ENCODE measurements around the gene GSTM5.
A peak's percentile ranks its signal among the peaks of the same experiment; 100 is the strongest.
"Not testable (repeated sequence)": the region's sequence is repeated elsewhere in the genome, so short reads cannot be mapped to it uniquely, and the experiment has no call there.

GSTM5 gene

GRCh38 chr1:109728870-109729269 is 16.8 kb downstream of the GSTM5 start:
- DNase-seq (ENCODE audit: low read depth in 2 of 2): no peak

DNA sequence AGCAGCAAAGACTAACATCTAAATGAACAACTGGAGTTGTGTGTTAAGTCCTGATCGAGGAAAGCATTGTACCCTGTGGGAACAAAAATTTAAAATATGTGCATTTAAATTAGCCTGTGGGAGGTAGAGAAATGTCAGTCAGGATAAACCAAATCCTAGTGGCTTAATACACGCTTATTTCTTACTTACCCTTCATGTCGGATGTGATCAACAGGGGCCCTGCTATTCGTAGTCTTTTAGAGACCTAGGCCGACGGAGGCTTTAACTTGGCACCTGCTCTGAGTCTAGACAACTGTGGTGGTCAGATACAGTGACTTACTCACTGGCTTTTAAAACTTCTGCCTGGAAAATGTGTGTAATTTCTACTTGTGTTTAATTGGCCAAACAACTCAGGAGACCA is 18.6 kb downstream of the GSTM5 start:
- DNase-seq (ENCODE audit: low read depth in 2 of 2): no peak

DNA sequence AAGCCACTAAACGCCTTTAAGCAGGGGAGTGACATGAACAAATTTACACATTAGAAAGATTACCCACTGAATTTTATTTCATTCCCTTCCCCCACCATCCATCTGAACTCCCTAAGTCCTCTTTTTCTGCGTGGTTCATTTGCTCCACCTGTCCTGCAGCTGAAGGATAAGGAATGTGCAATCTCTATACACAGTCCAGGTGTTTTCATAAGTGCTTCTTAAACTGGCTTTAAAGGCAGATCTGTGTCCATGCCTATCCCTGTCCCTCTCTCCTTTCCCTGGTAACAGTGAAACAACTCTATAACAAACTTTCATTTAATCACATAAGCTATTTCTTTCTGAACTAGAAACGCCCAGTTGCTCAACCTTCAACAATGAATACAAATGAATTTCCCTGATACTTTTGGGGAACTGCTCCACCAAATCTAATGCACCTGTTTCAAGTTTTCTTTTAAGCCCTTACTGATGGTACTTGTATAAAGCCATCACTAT is 20.4 kb downstream of the GSTM5 start:
- no peak for DNase-seq (ENCODE audit: low read depth in 2 of 2)

- DNase-seq (ENCODE audit: low read depth in 2 of 2): no peak
Measured at GRCh38 chr1:109733236-109733870, 21.3 kb downstream of the GSTM5 start.

DNA sequence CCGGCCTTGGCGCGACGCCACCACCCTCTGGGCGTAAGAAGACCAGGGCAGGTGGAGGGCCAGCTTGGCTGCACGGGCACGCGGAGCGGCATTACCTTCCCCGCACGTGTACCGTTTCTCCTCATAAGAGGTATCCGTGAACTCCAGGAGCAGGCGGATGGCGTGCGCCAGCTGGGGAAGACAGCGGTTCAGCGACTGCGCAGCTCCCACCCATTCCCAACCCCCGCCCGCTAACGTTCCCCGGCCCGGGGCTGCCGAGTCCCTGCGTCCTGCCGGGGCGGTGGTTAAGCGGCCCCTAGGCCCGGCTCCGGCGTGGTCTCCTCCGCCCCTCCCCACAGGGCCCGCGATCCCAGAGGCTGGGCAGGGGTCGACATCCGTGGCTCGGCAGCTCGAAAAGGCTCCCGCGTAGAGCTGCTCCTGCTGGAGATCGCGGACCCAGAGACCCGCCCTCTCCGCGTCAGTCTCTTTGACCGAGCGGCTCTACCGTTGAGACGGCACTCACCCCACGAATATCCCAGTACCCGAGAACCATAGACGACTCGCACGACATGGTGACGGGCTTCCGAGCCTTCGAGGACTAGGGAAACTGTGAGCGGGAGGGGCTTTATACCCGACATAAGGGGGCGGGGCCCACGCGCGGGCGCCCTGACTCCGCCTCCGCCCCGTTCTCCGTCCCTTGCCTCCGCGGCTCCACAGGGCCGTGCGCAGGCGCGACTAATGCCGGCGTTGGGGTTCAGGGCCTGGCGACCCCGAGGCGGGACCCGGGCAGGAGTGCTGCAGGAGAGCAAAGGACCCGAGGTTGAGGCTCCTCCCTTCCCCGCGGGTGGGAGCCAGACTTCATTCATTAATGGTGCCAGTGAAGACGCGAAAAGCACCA is 27.9 kb downstream of the GSTM5 start:
- peak; percentile 44 to 47 for DNase-seq (ENCODE audit: low read depth in 2 of 2)

GRCh38 chr1:109740615-109741373 is 28.7 kb downstream of the GSTM5 start, which contains the start of gene GSTM3:
GSTM3 (minus strand) TSS chr1:109741038; CDS start chr1:109740287, 751 bp downstream.
- no peak for DNase-seq (ENCODE audit: low read depth in 2 of 2)

DNA sequence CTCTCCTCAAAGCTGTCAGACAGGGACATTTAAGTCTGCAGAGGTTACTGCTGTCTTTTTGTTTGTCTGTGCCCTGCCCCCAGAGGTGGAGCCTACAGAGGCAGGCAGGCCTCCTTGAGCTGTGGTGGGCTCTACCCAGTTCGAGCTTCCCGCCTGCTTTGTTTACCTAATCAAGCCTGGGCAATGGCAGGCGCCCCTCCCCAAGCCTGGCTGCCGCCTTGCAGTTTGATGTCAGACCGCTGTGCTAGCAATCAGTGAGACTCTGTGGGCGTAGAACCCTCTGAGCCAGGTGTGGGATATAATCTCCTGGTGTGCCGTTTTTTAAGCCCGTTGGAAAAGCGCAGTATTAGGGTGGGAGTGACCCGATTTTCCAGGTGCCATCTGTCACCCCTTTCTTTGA is 36.3 kb downstream of the GSTM5 start:
- not testable (repeated sequence) for DNase-seq (ENCODE audit: low read depth in 2 of 2)

DNA sequence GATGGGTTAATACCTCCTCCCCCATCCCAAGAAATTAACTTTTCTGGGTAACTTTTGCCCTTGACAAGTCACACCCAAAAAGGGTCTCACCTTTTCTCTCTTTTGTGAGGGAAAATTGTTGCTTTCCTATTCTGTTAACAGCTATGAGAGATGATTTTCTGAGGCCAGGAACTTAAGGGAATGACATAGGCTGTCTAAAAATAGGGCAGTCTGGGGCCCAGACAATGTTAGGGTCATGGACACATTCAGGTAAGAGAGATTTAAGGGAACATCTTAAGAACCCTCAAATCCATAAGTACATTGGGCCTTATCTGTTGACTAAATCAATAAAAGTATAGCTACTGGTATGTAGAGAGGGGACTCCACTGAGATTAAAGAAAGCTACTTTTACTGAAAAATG is 37.2 kb downstream of the GSTM5 start:
- no peak for DNase-seq (ENCODE audit: low read depth in 2 of 2)

- DNase-seq (ENCODE audit: low read depth in 2 of 2): no peak
Measured at GRCh38 chr1:109750241-109750882, 38.3 kb downstream of the GSTM5 start.

DNA sequence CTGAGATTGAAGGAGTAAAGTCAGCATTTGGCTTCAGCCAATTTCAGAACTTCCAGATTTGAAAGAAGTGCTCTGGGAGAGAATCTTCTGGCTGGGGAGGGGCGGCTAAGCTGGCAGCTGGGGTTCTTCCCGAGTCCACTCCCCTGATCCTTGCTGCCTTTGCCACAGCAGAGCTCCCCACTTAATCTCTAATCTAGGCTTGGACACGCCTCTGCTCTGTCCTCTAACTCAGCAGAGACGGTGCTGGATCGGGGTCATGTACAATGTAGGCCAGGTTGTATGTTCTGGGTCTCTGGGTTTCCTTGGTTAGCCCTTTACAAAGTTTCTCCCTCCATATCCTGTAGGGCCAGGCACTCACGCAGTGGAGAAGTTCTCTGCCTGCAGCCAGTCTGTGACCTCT is 38.9 kb downstream of the GSTM5 start:
- DNase-seq (ENCODE audit: low read depth in 2 of 2): no peak

DNA sequence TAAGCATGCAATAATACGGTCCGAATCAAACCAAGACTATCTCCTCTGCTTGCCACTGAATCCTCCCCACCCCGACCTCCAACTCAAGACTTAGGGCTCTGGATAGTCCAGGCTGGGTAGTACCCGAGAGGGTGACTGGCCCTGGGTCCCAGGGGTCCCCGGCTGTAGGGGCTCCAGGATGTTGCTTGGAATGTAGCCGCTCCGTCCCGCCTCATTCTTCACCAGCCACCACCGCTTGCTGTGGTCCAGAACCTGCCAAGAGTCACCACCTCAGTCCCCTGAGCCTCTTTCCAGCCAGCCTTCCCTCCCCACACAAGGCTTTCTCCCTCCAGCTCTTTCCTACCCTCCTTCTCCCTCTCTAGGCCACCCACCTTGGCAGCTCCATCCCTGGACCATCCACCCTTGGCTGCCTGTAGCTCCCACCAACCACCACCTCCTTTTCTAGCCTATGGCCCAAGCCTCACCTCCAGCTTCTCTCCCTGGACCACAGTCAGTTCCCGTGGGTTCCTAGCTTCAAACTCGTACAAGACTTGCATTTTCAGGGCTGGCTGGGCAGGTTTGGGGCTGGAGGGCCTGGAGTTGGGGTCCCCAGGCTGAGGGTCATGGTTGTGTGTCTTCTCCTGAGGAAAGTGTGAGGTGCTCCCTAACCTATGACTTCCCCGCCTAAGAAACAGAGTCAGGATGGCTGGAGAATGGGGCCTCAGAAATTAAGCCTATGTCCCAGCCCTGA is 39.6 kb downstream of the GSTM5 start:
- no peak for DNase-seq (ENCODE audit: low read depth in 2 of 2)

DNA sequence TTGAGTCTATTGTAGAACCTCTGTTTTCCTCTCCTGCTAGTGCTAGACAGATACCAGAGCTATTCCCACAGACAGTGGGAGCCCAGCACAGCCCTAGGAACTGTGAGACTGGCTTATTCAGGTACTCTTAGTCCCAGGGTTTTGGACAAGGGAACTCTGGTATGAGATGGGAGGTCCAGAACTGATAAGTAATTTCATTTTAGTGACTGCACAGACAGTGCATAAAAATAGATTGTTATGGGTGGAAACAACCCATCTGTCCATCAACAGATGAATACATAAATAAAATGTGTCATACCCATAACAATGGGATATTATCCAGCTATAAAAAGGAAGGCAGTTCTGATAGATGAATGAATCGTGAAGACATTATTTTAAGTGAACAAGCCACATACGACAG is 42.7 kb downstream of the GSTM5 start:
- DNase-seq (ENCODE audit: low read depth in 2 of 2): no peak

DNA sequence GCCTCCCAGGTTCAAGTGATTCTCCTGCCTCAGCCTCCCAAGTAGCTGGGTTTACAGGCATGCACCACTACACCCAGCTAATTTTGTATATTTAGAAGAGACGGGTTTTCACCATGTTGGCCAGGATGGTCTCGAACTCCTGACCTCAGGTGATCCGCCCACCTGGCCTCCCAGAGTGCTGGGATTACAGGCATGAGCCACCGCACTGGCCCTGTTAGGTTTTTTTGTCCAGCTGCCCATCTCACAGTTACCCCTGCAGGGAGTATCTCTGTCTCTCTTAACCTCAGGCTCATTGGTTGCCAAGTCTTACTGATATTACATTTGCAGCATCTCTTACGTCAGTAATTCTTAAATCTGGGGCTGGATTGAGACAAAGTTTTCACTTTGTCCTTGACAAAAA is 44.3 kb downstream of the GSTM5 start:
- not testable (repeated sequence) for DNase-seq (ENCODE audit: low read depth in 2 of 2)

- DNase-seq (ENCODE audit: low read depth in 2 of 2): no peak
Measured at GRCh38 chr1:109756848-109757521, 44.9 kb downstream of the GSTM5 start.

- no peak for DNase-seq (ENCODE audit: low read depth in 2 of 2)
Measured at GRCh38 chr1:109757936-109758786, 46.1 kb downstream of the GSTM5 start.

DNA sequence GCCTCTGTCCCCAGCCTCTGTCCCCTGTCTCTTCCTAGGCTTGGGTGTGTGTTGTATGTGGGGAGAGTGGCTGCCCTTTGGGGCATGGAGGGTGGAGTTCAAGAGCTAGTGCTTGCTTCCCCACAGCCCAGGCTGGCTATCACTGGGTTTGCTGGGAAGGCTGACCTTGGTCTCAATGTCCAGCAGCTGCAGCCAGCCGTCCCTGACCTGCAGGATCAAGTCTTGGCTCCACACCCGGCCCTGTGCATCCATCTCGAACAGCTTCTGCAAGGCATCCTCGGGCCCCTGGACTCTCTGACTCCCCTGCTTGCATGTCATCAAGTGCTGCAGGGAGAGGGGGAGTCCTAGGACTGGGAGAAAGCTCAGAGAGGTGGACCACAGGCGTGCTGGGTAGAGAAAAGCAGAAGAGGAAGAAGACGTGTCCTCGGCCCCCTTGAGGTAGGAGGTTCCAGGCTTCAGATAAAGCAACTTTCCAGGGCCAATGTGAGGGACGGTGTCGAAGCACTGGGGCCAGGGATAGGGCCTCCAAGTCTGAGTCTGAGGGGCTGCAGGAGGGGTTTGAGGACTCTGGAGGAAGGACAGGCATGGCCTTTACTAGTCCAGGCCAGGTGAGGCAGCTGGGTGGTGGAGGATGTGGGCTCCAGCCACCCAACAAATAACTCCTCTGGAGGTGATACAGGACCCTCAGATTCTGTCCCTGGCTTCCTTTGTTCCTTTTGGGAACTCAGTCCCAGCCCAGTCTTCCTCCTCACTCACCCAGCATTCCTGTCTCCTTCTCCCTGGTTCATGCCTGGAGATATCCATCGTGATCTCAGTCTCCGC is 47.7 kb downstream of the GSTM5 start:
- no peak for DNase-seq (ENCODE audit: low read depth in 2 of 2)

DNA sequence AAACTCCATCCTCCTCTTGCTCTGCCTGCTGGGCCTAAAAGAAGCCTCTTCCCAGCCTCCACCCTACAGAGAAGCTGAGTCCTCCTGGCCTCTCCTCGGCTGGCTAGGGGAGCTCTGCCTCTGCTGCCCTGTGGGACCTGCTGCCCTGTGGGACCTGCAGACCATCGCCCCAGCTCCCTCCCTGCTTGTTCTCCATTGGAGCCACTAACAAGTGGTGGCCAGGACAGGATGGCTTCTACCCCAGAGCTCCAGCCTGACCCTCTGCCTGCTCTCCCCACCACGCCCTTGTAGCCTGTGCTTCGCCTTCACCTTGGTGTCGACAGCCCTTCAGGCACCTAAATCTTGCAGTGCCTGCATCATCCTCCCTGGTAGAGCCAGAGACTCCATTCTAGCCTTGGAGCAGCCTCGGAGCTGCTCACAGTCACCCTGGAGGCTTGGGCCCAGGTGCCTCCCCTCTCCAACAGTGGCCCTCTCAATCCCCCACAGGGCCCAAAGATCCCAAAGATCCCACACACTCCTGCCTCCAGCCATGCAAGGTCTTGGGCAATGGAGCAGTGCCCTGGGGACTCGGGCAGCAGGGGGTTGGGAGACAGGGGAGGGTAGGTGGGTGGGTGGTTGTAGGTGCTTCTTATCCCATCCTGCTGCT is 48.7 kb downstream of the GSTM5 start:
- DNase-seq (ENCODE audit: low read depth in 2 of 2): no peak
